Measurements from ENCODE around the gene POLN.

The POLN gene

GRCh38 chr4:2083826-2084160, 158.1 kb downstream of the POLN start:
- no peak for DNase-seq (ENCODE audit: low read depth in 2 of 2)
- no peak overlapping the region for H3K4me3 ChIP-seq (replicated peaks in 1 of 2; ENCODE audit: low read depth in 2 of 2, low read length in 2 of 2)
- TF ChIP-seq CTCF (IDR thresholded peaks at IDR 0.05; ENCODE audit: low read depth, low read length), result no peak

DNA sequence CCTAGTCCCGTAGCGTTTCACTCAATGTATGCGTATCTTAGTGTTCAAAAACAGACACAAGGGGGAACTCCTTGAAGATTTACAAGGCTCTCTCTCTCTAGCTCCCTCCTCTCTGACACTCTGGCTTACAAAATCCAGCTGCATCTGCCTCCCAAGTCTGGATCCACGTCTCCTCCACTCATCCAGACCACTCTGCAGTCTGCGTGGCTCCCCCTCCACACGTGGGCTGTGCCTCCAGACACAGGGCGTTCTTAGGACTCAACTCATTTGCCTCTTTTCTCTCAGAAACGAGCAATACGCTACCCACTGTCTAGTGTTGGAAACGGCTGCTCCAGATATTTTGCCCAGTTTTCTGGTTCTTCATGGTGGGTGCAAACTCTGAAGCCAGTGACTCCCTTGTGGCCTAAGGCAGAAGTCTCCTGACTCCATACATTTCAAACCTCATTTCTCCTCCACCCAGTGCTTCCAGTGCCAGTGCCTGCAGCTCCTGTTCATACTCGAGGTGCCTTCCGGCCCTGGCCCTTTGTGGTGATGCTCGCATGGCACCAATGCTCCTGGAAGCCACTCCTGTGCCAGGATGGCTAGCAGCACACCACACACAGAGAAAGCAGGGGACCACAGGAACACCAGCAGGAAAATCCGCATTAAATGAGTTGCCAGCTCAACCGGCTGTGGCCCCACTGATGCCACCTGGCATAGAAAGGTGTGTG, 158.7 kb downstream of the POLN start:
- no peak for TF ChIP-seq CTCF (IDR thresholded peaks at IDR 0.05; ENCODE audit: low read depth, low read length)
- no peak for DNase-seq (ENCODE audit: low read depth in 2 of 2)
- no peak overlapping the region for H3K4me3 ChIP-seq (replicated peaks in 1 of 2; ENCODE audit: low read depth in 2 of 2, low read length in 2 of 2)

DNA sequence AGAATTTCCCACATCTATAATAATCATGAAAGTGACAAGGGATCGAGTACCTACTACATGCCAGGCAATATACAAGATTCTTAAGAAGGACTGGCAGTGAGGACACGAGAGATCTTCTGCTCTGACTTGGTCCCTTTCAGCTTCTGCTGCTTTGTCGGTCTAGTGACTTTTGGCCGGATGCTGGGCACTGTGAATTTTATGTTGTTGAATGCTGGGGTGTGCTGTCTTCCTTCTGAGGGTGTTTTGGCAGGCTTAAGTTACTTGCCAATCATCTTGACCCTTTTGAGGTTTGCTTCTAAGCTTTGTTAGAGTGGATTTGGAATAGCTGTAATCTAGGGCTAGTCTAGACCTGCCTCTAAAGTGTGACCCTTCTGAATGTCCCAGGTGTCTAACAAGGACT, 159.3 kb downstream of the POLN start:
- TF ChIP-seq CTCF (IDR thresholded peaks at IDR 0.05; ENCODE audit: low read depth, low read length), result no peak
- H3K4me3 ChIP-seq (replicated peaks in 1 of 2; ENCODE audit: low read depth in 2 of 2, low read length in 2 of 2), result no peak overlapping the region
- DNase-seq (ENCODE audit: low read depth in 2 of 2), result no peak

DNA sequence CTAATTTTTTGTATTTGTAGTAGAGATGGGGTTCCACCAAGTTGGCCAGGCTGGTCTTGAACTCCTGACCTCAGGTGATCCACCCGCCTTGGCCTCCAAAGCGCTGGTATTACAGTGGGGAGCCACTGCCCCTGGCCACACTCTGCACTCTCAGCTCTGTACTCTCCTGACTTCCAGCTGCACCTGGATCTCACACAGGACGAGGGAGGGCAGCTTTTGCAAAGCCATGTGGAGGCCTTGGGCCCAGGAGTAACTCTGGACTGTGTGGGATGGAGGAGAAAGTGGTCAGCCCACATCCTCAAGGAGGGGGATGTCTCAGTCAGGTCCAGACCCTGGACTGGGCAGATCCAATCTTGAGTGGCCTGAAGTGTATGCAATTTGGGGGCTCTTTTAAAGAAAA, 159.8 kb downstream of the POLN start:
- H3K4me3 ChIP-seq (replicated peaks in 1 of 2; ENCODE audit: low read depth in 2 of 2, low read length in 2 of 2), result no peak overlapping the region
- no peak for TF ChIP-seq CTCF (IDR thresholded peaks at IDR 0.05; ENCODE audit: low read depth, low read length)
- no peak for DNase-seq (ENCODE audit: low read depth in 2 of 2)

DNA sequence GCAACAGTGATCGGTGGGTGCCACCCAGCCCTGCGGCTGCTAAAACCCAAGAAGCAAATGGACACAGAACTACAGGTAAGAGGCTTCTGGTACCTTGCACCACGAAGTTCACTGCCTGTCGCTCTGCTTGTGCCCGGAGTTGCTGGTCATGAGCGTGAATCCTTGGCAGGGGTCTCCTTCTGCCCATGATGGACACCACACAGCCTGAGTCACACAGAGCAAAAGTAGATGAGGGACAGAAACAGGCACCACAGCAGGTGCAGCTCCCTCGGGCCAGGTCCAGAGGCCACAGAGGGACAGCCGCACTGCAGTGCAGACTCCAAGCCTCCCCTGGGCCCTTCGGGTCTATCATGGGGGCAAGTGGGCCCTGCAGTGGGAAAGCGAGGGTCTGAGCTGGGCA, 160.4 kb downstream of the POLN start:
- DNase-seq (ENCODE audit: low read depth in 2 of 2), result no peak
- H3K4me3 ChIP-seq (replicated peaks in 1 of 2; ENCODE audit: low read depth in 2 of 2, low read length in 2 of 2), result no peak overlapping the region

DNA sequence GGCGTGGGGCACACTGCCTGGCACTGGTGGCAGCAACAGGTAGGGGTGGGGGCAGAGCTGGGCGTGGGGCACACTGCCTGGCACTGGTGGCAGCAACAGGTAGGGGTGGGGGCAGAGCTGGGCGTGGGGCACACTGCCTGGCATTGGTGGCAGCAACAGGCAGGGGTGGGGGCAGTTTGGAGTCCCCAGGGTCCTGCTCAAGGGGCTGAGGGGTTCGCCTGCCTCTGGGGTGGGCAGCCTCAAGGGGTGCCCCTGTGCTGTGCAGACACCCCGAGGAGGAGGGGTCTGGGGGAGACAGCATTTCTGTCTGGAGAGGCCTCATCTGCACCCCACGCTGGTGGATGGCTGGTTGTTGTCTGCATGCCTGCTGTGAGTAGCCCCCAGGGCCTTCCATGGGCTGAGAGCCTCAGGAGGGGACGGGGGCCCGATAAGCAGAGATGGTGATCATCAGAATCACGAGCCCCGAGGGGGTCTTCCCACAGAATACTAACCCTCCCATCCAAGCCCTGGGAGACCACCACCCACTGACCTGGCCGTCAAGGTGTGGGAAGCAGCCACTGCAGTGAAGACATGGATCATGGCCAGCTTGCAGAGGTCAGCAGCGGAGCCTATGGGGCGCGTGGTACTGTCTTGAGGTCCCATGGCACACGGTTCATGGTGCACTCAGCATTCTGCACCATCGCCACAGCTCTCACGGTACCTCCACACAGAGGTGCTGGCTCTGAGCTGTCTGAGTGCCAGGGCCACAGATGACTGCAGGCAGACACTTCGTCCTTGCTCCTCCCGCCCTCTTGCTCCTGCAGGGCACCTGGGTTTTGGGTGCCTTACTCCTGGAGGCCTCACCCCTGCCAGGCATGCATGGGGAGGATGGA, 161.3 kb downstream of the POLN start:
- DNase-seq (ENCODE audit: low read depth in 2 of 2), result no peak
- TF ChIP-seq CTCF (IDR thresholded peaks at IDR 0.05; ENCODE audit: low read depth, low read length), result no peak
- no peak overlapping the region for H3K4me3 ChIP-seq (replicated peaks in 1 of 2; ENCODE audit: low read depth in 2 of 2, low read length in 2 of 2)

More for the DNA sequence above, 160.4 kb downstream of the POLN start:
- no peak for TF ChIP-seq CTCF (IDR thresholded peaks at IDR 0.05; ENCODE audit: low read depth, low read length)

All from cardiac fibroblast (primary cell).